HepG2 (cell line): Measurements from ENCODE around the gene CYP2U1. TPM values are rescaled to one million over a fixed set of nuclear protein-coding genes. Genes with fewer than 3 reads are reported as not detected.

Experiments used
- ATAC-seq: fragments of 200-7000 bp; cut with Tn5 transposase; 3 replicates; pipeline ENCODE4 v1.9.1; 2020; ENCODE audit warnings: mild to moderate bottlenecking, moderate library complexity
- BruUV-seq: library from RNA; stranded (reverse); fragments of 400-500 nt; replicated peaks from 2 replicates; lab custom pipeline; 2021; lab: Mats Ljungman, UMichigan
- CTCF ChIA-PET: fragments of 300-600 bp; formaldehyde crosslinking; extraction: SDS; loops from one replicate; lab custom pipeline; 2021; ENCODE audit warnings: low total read pairs, inconsistent platforms, low intra/inter-chr PET ratio; lab: Yijun Ruan, JAX
- POLR2A ChIA-PET: fragments of 350-600 bp; sonication (Branson Sonifier 250); formaldehyde crosslinking; loops from one replicate; lab custom pipeline; 2020; ENCODE audit warnings: antibody characterized with exemption, inconsistent platforms; lab: Yijun Ruan, JAX
- DNase-seq: peaks from one replicate; pipeline ENCODE4 v3.0.0-alpha.2; 2015; ENCODE audit warnings: low spot score
- FAIRE-seq: peaks from 3 replicates; lab custom pipeline; 2011; peaks lifted over from hg19 to GRCh38; lab: Jason Lieb, UNC
- H2AFZ ChIP-seq: one replicate; pipeline ENCODE4 v1.6.1; 2011; ENCODE audit warnings: low read length, inconsistent platforms
- H3K27ac ChIP-seq: fragments of 300-600 bp; 3 replicates; pipeline ENCODE4 v1.8.0; 2011; ENCODE audit warnings: mixed run types, mild to moderate bottlenecking, mixed read lengths, low read length, inconsistent platforms; ENCODE audit not compliant: insufficient read depth; ENCODE audit errors: extremely low read length
- H3K27me3 ChIP-seq, 2 experiments: fragments of 200-600 bp in 1 of 2; 2 replicates in 1 of 2; 3 replicates in 1 of 2; pipeline versions ENCODE4 v1.6.0 to v1.8.0; 2011; ENCODE audit warnings: low read length in 2 of 2, mild to moderate bottlenecking in 2 of 2, moderate library complexity in 2 of 2, inconsistent platforms in 1 of 2; ENCODE audit not compliant: insufficient read depth in 2 of 2, control insufficient read depth in 1 of 2
- H3K36me3 ChIP-seq, 2 experiments: fragments of 200-600 bp in 1 of 2; replicated peaks in 1 of 2; 2 replicates in 1 of 2; 3 replicates in 1 of 2; pipeline versions ENCODE4 v1.5.1 to v1.8.0; 2011; ENCODE audit warnings: low read length in 2 of 2, inconsistent platforms in 1 of 2; ENCODE audit not compliant: insufficient read depth in 2 of 2, control insufficient read depth in 1 of 2
- H3K4me1 ChIP-seq: 2 replicates; pipeline ENCODE4 v1.5.1; 2012; ENCODE audit warnings: low read length, inconsistent platforms; ENCODE audit not compliant: insufficient read depth
- H3K4me2 ChIP-seq: 2 replicates; pipeline ENCODE4 v1.6.0; 2011; ENCODE audit warnings: low read depth, low read length, inconsistent platforms
- H3K4me3 ChIP-seq, 3 experiments: fragments of 200-600 bp in 1 of 3; sonication (generic), shearing (Covaris generic) in 1 of 3; replicated peaks in 1 of 3; 2 replicates each; pipeline ENCODE4 v1.5.1; 2011 to 2016; ENCODE audit warnings: low read length in 3 of 3, inconsistent platforms in 2 of 3, low read depth in 2 of 3, mild to moderate bottlenecking in 2 of 3, control low read depth in 1 of 3, mixed read lengths in 1 of 3; ENCODE audit not compliant: insufficient read depth in 1 of 3
- H3K79me2 ChIP-seq: one replicate; pipeline ENCODE4 v1.6.1; 2011; ENCODE audit warnings: low read length, inconsistent platforms; ENCODE audit not compliant: insufficient read depth
- H3K9ac ChIP-seq: 2 replicates; pipeline ENCODE4 v1.6.0; 2011; ENCODE audit warnings: mild to moderate bottlenecking, low read depth, low read length, inconsistent platforms; ENCODE audit not compliant: insufficient read depth
- H3K9me3 ChIP-seq: 2 replicates; pipeline ENCODE4 v1.5.1; 2012; ENCODE audit warnings: mild to moderate bottlenecking, low read length
- H4K20me1 ChIP-seq: 2 replicates; pipeline ENCODE4 v1.6.0; 2011; ENCODE audit warnings: inconsistent platforms, mild to moderate bottlenecking, low read length, moderate library complexity; ENCODE audit not compliant: insufficient read depth
- ETV5 ChIP-seq: IDR thresholded peaks from 2 replicates; pipeline ENCODE4 v1.6.1; 2018; ENCODE audit warnings: missing biosample characterization, missing genetic modification reagents, inconsistent platforms, borderline replicate concordance
- KLF13 ChIP-seq: sonication (generic); formaldehyde crosslinking; IDR thresholded peaks from 2 replicates; pipeline ENCODE4 v1.4.0; 2020; ENCODE audit warnings: mild to moderate bottlenecking, missing genetic modification reagents
- MED8 ChIP-seq: sonication (generic); formaldehyde crosslinking; IDR thresholded peaks from 2 replicates; pipeline ENCODE4 v1.8.1; 2023; ENCODE audit warnings: mild to moderate bottlenecking, missing genetic modification reagents; ENCODE audit not compliant: insufficient replicate concordance
- MIER3 ChIP-seq: IDR thresholded peaks from 2 replicates; pipeline ENCODE4 v1.6.1; 2016; ENCODE audit warnings: missing compliant biosample characterization, borderline replicate concordance
- SMYD3 ChIP-seq: sonication (generic); formaldehyde crosslinking; IDR thresholded peaks from 2 replicates; pipeline ENCODE4 v1.8.1; 2023; ENCODE audit warnings: mild to moderate bottlenecking, missing genetic modification reagents
- TEAD3 ChIP-seq: optimal IDR thresholded peaks from 2 replicates; pipeline ENCODE3; 2016; ENCODE audit warnings: borderline replicate concordance
- ZFX ChIP-seq: sonication (generic); formaldehyde crosslinking; IDR thresholded peaks from 2 replicates; pipeline ENCODE4 v1.4.0; 2020; ENCODE audit warnings: mild to moderate bottlenecking, low read depth, missing genetic modification reagents, moderate library complexity
- ZFYVE20 ChIP-seq: sonication (generic); formaldehyde crosslinking; IDR thresholded peaks from 2 replicates; pipeline ENCODE4 v1.8.0; 2023; ENCODE audit warnings: low read depth, mild to moderate bottlenecking, moderate library complexity, missing genetic modification reagents, borderline replicate concordance
- ZMYM4 ChIP-seq: sonication (generic); formaldehyde crosslinking; IDR thresholded peaks from 2 replicates; pipeline ENCODE4 v1.8.1; 2023; ENCODE audit warnings: mild to moderate bottlenecking, missing genetic modification reagents
- ZNF180 ChIP-seq: sonication (generic); formaldehyde crosslinking; IDR thresholded peaks from 2 replicates; pipeline ENCODE4 v1.4.0; 2020; ENCODE audit warnings: low read depth, missing genetic modification reagents, borderline replicate concordance
- ZNF431 ChIP-seq: sonication (generic); formaldehyde crosslinking; IDR thresholded peaks from 2 replicates; pipeline ENCODE4 v1.9.0; 2022; ENCODE audit warnings: missing genetic modification reagents, low read depth, mild to moderate bottlenecking, borderline replicate concordance
- ZNF432 ChIP-seq: sonication (generic); formaldehyde crosslinking; IDR thresholded peaks from 2 replicates; pipeline ENCODE4 v1.5.0; 2020; ENCODE audit warnings: missing genetic modification reagents, mild to moderate bottlenecking, borderline replicate concordance
- ZNF562 ChIP-seq: sonication (generic); formaldehyde crosslinking; IDR thresholded peaks from 2 replicates; pipeline ENCODE4 v1.8.0; 2022; ENCODE audit warnings: missing genetic modification reagents, borderline replicate concordance
- WGBS: methylation state at CpG from one replicate; pipeline ENCODE4 v1.1.6; 2017; ENCODE audit warnings: low lambda C conversion rate; 5-methylcytosine and 5-hydroxymethylcytosine counted together
- in situ Hi-C: cut with HindIII; loops from 2 replicates; pipeline ENCODE4 v1.10.0; 2017; ENCODE audit warnings: low pct_unique_long_range_greater_than_20kb; ENCODE audit not compliant: extremely low pct_ligation_motif_present
- intact Hi-C: fragments of 100-400 bp; cut with micrococcal nuclease; formaldehyde crosslinking; loops from one replicate; pipeline ENCODE4 v1.10.0; 2022; ENCODE audit not compliant: unreplicated experiment
- polyA plus RNA-seq, 8 experiments: library from polyadenylated mRNA; depleted of rRNA in 3 of 8; stranded (reverse) in 7 of 8; unstranded in 1 of 8; fragments of >200 nt; fragmentation: Illumina TruSeq in 4 of 8; extraction: Trizol in 4 of 8; gene quantifications; 2 replicates each; pipeline versions ENCODE4 v1.2.1 to v1.2.3, GENCODE V29; 2011 to 2016; ENCODE audit warnings: low read depth in 4 of 8, missing spikeins in 1 of 8, mixed read lengths in 1 of 8; ENCODE audit not compliant: insufficient read depth in 1 of 8
- total RNA-seq, 5 experiments: library from RNA; depleted of rRNA; stranded (reverse); fragments of >200 nt; fragmentation: Illumina TruSeq; extraction: Trizol; gene quantifications; 2 replicates each; pipeline ENCODE4 v1.2.3, GENCODE V29; 2016; ENCODE audit warnings: low read depth in 1 of 5
- TF ChIP-seq, protein P1 (sequence below): sonication (generic); formaldehyde crosslinking; IDR thresholded peaks from 2 replicates; pipeline ENCODE4 v1.4.0; 2020; ENCODE audit warnings: low read depth, missing genetic modification reagents
- TF ChIP-seq, protein P2 (sequence below): sonication (generic); formaldehyde crosslinking; conservative IDR thresholded peaks from 2 replicates; pipeline ENCODE4 v1.4.0; 2020; ENCODE audit warnings: mild to moderate bottlenecking, missing genetic modification reagents, moderate library complexity
- TF ChIP-seq, protein P3 (sequence below): sonication (generic); formaldehyde crosslinking; IDR thresholded peaks from 2 replicates; pipeline ENCODE4 v1.8.1; 2023; ENCODE audit warnings: missing genetic modification reagents, mild to moderate bottlenecking, borderline replicate concordance

CYP2U1 gene
- total and polyA plus RNA-seq, 2 of the 13 experiments (the other 11 are each of a cell fraction or from before 2014, with no cell fraction given), result 1.4 to 3.4 TPM

DNA sequence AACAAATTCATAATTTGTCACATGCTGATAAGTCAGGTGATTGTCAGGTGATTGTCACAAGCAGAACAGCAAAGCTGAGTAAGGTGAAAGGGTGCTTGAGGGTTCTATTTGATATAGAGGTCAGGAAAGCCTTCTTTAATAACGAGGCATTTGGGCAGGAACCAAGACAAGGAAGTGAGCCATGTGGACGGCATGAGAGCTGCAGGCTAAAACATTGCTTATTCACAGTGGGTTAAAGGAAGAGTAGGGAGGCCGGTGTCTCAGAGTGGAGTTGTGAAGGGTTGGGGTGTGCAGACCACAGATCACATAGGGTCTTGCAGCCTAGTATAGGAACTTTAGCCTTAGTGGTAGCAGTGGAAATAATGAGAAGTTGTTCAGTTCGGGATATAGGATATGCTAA, 31.3 kb upstream of the CYP2U1 start (continued):
- no peak for TF ChIP-seq ZFX
- TF ChIP-seq, protein P1, sequence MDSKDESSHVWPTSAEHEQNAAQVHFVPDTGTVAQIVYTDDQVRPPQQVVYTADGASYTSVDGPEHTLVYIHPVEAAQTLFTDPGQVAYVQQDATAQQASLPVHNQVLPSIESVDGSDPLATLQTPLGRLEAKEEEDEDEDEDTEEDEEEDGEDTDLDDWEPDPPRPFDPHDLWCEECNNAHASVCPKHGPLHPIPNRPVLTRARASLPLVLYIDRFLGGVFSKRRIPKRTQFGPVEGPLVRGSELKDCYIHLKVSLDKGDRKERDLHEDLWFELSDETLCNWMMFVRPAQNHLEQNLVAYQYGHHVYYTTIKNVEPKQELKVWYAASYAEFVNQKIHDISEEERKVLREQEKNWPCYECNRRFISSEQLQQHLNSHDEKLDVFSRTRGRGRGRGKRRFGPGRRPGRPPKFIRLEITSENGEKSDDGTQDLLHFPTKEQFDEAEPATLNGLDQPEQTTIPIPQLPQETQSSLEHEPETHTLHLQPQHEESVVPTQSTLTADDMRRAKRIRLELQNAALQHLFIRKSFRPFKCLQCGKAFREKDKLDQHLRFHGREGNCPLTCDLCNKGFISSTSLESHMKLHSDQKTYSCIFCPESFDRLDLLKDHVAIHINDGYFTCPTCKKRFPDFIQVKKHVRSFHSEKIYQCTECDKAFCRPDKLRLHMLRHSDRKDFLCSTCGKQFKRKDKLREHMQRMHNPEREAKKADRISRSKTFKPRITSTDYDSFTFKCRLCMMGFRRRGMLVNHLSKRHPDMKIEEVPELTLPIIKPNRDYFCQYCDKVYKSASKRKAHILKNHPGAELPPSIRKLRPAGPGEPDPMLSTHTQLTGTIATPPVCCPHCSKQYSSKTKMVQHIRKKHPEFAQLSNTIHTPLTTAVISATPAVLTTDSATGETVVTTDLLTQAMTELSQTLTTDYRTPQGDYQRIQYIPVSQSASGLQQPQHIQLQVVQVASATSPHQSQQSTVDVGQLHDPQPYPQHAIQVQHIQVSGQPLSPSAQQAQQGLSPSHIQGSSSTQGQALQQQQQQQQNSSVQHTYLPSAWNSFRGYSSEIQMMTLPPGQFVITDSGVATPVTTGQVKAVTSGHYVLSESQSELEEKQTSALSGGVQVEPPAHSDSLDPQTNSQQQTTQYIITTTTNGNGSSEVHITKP (CRISPR knock-in tag), result no peak
- TF ChIP-seq MED8 (CRISPR knock-in tag), result no peak
- TF ChIP-seq, all 625 proteins: peak for 0

DNA sequence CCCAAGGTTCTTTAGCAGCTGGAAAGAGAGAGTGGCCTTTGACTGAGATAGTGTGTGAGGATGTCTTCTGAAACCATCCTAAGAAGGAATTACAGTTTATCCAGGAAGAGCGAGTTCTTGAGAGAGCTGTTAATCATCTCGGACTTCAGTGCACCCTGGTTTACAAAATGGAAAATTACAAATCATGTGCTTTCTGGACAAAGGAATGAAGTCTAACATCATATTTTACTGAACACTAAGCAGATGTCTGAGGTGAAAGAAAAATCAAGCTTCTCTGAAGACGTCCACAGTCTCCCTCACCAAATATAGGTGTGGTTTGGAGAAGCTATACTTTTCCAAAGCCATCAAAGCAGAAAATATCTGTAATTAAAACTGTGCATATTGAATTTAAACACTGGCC, 30.8 kb upstream of the CYP2U1 start:
- POLR2A ChIA-PET, result no interaction called here
- TF ChIP-seq, protein P2, sequence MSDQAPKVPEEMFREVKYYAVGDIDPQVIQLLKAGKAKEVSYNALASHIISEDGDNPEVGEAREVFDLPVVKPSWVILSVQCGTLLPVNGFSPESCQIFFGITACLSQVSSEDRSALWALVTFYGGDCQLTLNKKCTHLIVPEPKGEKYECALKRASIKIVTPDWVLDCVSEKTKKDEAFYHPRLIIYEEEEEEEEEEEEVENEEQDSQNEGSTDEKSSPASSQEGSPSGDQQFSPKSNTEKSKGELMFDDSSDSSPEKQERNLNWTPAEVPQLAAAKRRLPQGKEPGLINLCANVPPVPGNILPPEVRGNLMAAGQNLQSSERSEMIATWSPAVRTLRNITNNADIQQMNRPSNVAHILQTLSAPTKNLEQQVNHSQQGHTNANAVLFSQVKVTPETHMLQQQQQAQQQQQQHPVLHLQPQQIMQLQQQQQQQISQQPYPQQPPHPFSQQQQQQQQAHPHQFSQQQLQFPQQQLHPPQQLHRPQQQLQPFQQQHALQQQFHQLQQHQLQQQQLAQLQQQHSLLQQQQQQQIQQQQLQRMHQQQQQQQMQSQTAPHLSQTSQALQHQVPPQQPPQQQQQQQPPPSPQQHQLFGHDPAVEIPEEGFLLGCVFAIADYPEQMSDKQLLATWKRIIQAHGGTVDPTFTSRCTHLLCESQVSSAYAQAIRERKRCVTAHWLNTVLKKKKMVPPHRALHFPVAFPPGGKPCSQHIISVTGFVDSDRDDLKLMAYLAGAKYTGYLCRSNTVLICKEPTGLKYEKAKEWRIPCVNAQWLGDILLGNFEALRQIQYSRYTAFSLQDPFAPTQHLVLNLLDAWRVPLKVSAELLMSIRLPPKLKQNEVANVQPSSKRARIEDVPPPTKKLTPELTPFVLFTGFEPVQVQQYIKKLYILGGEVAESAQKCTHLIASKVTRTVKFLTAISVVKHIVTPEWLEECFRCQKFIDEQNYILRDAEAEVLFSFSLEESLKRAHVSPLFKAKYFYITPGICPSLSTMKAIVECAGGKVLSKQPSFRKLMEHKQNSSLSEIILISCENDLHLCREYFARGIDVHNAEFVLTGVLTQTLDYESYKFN (CRISPR knock-in tag), result no peak
- TF ChIP-seq SMYD3 (CRISPR knock-in tag) (no peak), KLF13 (CRISPR knock-in tag) (no peak), TEAD3 (CRISPR knock-in tag) (no peak), MIER3 (no peak), ZNF431 (CRISPR knock-in tag) (no peak), ZNF180 (CRISPR knock-in tag) (no peak), ZFYVE20 (CRISPR knock-in tag) (no peak), ZNF432 (no peak), ZNF562 (CRISPR knock-in tag) (no peak), ZMYM4 (no peak), ETV5 (CRISPR knock-in tag) (no peak)
- TF ChIP-seq, protein P3, sequence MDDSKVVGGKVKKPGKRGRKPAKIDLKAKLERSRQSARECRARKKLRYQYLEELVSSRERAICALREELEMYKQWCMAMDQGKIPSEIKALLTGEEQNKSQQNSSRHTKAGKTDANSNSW, result no peak

More for the DNA sequence above, 30.8 kb upstream of the CYP2U1 start:
- no TSS peak for BruUV-seq
- no peaks in the 10 kb centered on the region for H3K79me2 ChIP-seq
- DNase-seq (no peak), ATAC-seq (no peak), FAIRE-seq (no peak)
- H3K27me3 ChIP-seq, result no peaks in the 10 kb centered on the region
- no peak overlapping the region for H3K9ac ChIP-seq
- CTCF ChIA-PET, result no interaction called here
- WGBS, result 87% methylated on average over 3 of the region's 3 CpGs
- no peaks in the 10 kb centered on the region for H3K9me3 ChIP-seq
- no peaks in the 10 kb centered on the region for H4K20me1 ChIP-seq
- no peak overlapping the region for H3K4me2 ChIP-seq
- H3K27ac ChIP-seq, result no peak overlapping the region
- H3K4me1 ChIP-seq, result peaks cover 10% of the 10 kb centered on the region
- intact Hi-C loops, result no loop called here
- H3K4me3 ChIP-seq, result no peak overlapping the region
- H3K36me3 ChIP-seq, result no peaks in the 10 kb centered on the region
- H2AFZ ChIP-seq, result no peak overlapping the region
- in situ Hi-C loops, result no loop called here
